ENCODE measurements around the gene ACOT12.

- TF ChIP-seq ZNF224 (CRISPR knock-in tag; IDR thresholded peaks at IDR 0.05) = no peak
- TF ChIP-seq, protein P1, sequence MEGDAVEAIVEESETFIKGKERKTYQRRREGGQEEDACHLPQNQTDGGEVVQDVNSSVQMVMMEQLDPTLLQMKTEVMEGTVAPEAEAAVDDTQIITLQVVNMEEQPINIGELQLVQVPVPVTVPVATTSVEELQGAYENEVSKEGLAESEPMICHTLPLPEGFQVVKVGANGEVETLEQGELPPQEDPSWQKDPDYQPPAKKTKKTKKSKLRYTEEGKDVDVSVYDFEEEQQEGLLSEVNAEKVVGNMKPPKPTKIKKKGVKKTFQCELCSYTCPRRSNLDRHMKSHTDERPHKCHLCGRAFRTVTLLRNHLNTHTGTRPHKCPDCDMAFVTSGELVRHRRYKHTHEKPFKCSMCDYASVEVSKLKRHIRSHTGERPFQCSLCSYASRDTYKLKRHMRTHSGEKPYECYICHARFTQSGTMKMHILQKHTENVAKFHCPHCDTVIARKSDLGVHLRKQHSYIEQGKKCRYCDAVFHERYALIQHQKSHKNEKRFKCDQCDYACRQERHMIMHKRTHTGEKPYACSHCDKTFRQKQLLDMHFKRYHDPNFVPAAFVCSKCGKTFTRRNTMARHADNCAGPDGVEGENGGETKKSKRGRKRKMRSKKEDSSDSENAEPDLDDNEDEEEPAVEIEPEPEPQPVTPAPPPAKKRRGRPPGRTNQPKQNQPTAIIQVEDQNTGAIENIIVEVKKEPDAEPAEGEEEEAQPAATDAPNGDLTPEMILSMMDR (CRISPR knock-in tag; IDR thresholded peaks at IDR 0.05) = no peak
Measured at GRCh38 chr5:81393783-81394718, at the start of gene ACOT12.
